SU-DHL-6 (cell line): ENCODE measurements around the gene PTPRC.

Experiments used
- CTCF ChIP-seq: fragments of 200-600 bp; sonication (generic); IDR thresholded peaks from one replicate; pipeline ENCODE4 v1.5.1; 2017; ENCODE audit warnings: antibody characterized with exemption, mild to moderate bottlenecking, low read length, moderate library complexity; ENCODE audit not compliant: insufficient read depth, poor library complexity, severe bottlenecking
- EZH2phosphoT487 ChIP-seq: fragments of 200-600 bp; sonication (generic), shearing (Covaris generic); conservative IDR thresholded peaks from 2 replicates; pipeline ENCODE4 v1.6.1; 2018; ENCODE audit warnings: mild to moderate bottlenecking, antibody characterized with exemption, low read length, moderate library complexity, mixed read lengths

GRCh38 chr1:198729195-198729863 is 90.5 kb downstream of the PTPRC start:
- TF ChIP-seq CTCF (no peak), EZH2phosphoT487 (no peak)
